ENCODE results near the gene ARPC2.

The ARPC2 gene

DNA sequence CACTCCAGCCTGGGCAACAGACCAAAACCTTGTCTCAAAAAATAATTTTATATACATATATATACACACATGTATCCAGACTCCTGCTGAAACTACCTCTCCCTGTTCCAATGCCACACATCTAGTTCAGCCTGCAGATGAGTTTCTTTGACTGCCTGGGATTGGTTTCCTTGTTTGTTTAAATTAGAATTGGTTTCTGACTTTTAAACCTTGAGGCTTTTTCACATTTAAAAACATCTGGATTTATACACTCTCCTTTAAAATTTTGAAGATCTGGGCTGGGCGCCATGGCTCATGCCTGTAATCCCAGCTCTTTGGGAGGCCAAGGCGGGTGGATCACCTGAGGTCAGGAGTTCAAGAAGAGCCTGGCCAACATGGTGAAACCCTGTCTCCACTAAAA, 28.5 kb upstream of the ARPC2 start:
- TF ChIP-seq, protein P1, sequence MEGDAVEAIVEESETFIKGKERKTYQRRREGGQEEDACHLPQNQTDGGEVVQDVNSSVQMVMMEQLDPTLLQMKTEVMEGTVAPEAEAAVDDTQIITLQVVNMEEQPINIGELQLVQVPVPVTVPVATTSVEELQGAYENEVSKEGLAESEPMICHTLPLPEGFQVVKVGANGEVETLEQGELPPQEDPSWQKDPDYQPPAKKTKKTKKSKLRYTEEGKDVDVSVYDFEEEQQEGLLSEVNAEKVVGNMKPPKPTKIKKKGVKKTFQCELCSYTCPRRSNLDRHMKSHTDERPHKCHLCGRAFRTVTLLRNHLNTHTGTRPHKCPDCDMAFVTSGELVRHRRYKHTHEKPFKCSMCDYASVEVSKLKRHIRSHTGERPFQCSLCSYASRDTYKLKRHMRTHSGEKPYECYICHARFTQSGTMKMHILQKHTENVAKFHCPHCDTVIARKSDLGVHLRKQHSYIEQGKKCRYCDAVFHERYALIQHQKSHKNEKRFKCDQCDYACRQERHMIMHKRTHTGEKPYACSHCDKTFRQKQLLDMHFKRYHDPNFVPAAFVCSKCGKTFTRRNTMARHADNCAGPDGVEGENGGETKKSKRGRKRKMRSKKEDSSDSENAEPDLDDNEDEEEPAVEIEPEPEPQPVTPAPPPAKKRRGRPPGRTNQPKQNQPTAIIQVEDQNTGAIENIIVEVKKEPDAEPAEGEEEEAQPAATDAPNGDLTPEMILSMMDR (conservative IDR thresholded peaks at IDR 0.05; ENCODE audit: control insufficient read depth, insufficient read depth, low read depth, low read length), result no peak
- no peak overlapping the region for H3K4me3 ChIP-seq (ENCODE audit: control insufficient read depth, low read depth, low read length)
- DNase-seq (ENCODE audit: low read depth), result no peak

DNA sequence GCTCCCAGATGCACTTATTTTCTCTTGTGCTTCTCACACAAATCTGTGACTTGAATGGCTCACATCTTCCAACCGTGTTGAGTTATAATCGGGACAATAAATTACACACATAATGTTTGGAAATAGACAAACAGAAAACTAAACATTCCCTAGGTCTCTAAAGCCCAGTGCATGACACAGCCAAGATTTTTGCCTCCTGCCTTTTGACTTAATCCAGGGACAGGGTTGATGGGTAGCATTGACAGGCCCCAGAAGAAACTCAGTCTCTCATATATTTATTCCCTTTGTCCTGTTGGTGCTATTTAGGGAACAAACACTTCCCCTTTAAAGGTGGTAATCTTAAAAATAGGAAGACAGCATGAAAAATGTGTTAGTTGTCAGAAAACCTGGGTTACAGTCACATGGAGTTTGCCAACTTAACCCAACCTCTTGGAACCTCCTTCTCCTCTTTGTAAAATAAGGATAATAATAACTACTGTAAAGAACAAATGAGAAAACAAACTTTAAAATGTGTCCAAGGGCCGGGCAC, 24.0 kb upstream of the ARPC2 start:
- no peak for DNase-seq (ENCODE audit: low read depth)
- no peak overlapping the region for H3K4me3 ChIP-seq (ENCODE audit: control insufficient read depth, low read depth, low read length)
- TF ChIP-seq, protein P1 (conservative IDR thresholded peaks at IDR 0.05; ENCODE audit: control insufficient read depth, insufficient read depth, low read depth, low read length), result no peak

GRCh38 chr2:218193701-218194100, 23.3 kb upstream of the ARPC2 start:
- H3K4me3 ChIP-seq (ENCODE audit: control insufficient read depth, low read depth, low read length), result no peak overlapping the region
- TF ChIP-seq, protein P1 (conservative IDR thresholded peaks at IDR 0.05; ENCODE audit: control insufficient read depth, insufficient read depth, low read depth, low read length), result no peak
- DNase-seq (ENCODE audit: low read depth), result no peak

DNA sequence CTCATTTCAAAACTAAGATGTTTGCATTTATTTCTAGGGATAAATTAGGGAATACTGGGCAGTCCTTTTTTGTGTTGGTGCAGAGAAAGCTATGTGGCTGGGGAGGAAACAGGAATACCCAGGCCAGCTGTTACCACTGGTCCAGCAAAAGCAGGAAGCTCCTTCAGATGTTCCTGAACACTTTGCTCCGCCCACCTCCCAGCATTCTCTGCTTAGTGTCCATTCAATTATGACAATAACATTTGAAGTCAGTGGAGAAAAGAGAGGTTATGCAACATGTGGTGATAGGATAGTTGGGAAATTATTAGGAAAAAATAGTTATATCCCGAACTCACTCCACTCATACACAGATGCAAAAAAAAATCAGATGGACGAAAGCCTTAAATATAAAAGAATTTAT, 22.1 kb upstream of the ARPC2 start:
- peak; percentile 40 for DNase-seq (ENCODE audit: low read depth)
- H3K4me3 ChIP-seq (ENCODE audit: control insufficient read depth, low read depth, low read length), result no peak overlapping the region
- TF ChIP-seq, protein P1 (conservative IDR thresholded peaks at IDR 0.05; ENCODE audit: control insufficient read depth, insufficient read depth, low read depth, low read length), result no peak

DNA sequence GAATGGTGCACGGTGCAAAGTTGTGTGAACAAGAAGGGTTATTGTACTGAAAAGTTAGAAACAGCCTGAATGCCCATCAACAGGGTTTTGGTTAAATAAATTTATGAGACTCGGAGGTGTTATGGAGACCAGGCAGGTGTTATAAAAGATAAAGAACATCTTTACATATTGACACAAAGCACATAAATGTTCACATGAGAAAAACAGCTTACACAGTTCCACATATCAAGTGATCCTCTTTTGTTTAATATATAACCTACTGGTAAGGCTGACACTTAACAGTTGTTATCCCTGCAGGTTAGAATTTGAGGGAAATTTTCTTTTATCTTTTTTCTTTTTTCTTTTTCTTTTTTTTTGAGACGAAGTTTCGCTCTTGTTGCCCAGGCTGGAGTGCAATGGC, 20.0 kb upstream of the ARPC2 start:
- H3K4me3 ChIP-seq (ENCODE audit: control insufficient read depth, low read depth, low read length), result no peak overlapping the region
- DNase-seq (ENCODE audit: low read depth), result no peak
- TF ChIP-seq, protein P1 (conservative IDR thresholded peaks at IDR 0.05; ENCODE audit: control insufficient read depth, insufficient read depth, low read depth, low read length), result no peak

DNA sequence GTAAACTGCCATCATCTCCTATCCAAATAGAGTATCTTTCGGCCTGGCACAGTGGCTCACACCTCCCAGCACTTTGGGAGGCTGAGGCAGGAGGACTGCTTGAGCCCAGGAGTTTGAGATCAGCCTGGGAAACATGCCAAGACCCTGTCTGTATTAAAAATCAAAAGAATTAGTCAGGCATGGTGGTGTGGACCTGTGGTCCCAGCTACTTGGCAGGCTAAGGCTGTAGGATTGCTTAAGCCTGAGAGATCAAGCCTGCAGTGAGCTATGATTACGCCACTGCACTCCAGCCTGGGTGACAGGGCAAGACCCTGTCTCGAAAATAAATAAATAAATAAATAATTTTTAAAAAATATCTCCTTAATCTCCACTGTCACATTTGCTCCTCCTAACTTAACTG, 14.7 kb upstream of the ARPC2 start:
- TF ChIP-seq, protein P1 (conservative IDR thresholded peaks at IDR 0.05; ENCODE audit: control insufficient read depth, insufficient read depth, low read depth, low read length), result no peak
- DNase-seq (ENCODE audit: low read depth), result peak; percentile 57
- no peak overlapping the region for H3K4me3 ChIP-seq (ENCODE audit: control insufficient read depth, low read depth, low read length)

GRCh38 chr2:218209078-218209477, 7.9 kb upstream of the ARPC2 start:
- no peak for DNase-seq (ENCODE audit: low read depth)
- TF ChIP-seq, protein P1 (conservative IDR thresholded peaks at IDR 0.05; ENCODE audit: control insufficient read depth, insufficient read depth, low read depth, low read length), result no peak
- no peak overlapping the region for H3K4me3 ChIP-seq (ENCODE audit: control insufficient read depth, low read depth, low read length)

Data from fibroblast of mammary gland (primary cell).